ENCODE measurements around the gene C2. TPM values are rescaled to one million over a fixed set of nuclear protein-coding genes. Genes with fewer than 3 reads are reported as not detected.
A peak's percentile ranks its signal among the peaks of the same experiment; 100 is the strongest.

Gene C2
- total RNA-seq, 3 donors from 2014 or later: 10.2 to 54.2 (median 15.4) TPM

DNA sequence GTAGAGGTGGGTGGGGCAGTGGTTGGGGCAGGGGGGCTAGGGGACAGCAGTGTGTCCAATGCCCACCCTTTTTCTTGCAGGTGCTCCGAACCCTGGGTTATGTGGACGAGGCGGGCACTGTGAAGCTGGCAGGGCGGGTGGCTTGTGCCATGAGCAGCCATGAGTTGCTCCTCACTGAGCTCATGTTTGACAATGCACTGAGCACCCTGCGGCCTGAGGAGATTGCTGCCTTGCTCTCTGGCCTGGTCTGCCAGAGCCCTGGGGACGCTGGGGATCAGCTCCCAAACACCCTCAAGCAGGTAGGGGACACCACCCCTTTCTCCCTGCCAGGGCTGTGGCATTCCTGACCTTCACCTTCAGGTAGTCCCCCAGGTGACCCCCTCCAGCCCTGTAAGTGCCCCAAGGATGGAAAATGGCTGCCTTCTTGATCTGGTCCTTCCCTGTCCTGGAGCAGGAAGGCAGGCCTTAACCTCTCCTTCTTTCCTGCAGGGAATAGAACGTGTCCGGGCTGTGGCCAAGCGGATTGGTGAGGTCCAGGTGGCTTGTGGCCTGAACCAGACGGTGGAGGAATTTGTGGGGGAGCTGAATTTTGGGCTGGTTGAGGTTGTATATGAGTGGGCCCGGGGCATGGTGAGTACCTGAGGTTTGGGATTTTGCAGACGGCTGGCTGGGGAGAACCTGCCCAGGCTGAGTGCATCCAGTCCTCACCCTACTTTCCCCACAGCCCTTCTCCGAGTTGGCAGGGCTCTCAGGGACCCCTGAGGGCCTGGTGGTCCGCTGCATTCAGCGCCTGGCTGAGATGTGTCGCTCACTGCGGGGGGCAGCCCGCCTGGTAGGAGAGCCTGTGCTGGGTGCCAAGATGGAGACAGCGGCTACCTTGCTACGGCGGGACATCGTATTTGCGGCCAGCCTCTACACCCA, 41.5 kb downstream of the C2 start:
- Histone ChIP-seq H3K4me3 (no peak overlapping the region), H3K36me3 (no peaks in the 10 kb centered on the region)

DNA sequence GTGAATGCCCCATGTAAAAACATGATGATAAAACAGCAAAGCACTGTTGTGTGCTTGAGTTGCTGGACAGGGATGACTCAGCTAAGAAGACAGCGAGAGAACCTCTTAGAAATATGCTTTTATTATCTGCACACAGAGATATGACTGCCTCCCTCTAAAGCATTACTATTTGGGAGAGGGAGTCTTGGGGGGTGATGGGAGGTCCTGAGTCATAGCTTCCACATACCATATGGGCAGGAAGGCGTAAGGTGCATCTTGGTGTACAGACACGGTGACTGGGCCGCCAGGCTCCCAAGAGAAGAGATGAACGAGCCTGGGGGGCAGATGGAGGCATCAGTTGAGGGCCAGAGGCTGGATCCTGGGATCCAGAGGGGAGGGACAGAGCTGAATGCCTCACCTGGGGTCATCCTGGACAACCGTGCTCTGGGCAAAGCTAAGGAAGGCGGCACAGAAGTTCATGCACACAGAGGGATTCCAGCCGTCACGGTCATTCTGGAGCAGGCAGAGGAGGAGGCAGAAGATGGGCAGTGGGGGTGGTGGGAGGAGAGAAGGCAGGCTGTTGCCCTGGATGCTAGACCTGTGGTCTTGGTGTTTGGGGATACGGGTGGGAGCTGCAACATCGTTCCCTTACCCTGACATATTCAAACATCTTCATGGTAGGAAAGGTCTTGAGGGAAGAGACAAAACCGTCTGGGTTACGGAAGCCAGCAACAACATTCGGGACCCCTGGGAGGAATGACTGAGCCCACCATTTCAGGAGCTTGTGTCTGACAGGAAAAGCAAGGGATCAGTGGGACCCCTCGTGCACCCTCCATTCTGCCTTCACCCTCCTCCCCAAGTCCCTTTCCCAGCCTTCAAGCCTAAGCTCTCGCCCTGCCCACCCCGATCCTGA, 42.4 kb downstream of the C2 start:
- no peak for TF ChIP-seq POLR2AphosphoS5 (IDR thresholded peaks at IDR 0.05)
- TF ChIP-seq, protein P1, sequence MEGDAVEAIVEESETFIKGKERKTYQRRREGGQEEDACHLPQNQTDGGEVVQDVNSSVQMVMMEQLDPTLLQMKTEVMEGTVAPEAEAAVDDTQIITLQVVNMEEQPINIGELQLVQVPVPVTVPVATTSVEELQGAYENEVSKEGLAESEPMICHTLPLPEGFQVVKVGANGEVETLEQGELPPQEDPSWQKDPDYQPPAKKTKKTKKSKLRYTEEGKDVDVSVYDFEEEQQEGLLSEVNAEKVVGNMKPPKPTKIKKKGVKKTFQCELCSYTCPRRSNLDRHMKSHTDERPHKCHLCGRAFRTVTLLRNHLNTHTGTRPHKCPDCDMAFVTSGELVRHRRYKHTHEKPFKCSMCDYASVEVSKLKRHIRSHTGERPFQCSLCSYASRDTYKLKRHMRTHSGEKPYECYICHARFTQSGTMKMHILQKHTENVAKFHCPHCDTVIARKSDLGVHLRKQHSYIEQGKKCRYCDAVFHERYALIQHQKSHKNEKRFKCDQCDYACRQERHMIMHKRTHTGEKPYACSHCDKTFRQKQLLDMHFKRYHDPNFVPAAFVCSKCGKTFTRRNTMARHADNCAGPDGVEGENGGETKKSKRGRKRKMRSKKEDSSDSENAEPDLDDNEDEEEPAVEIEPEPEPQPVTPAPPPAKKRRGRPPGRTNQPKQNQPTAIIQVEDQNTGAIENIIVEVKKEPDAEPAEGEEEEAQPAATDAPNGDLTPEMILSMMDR (IDR thresholded peaks at IDR 0.05): no peak
- no peak for TF ChIP-seq POLR2A (IDR thresholded peaks at IDR 0.05)
- H3K9me3 ChIP-seq: no peaks in the 10 kb centered on the region
- peak overlapping the region; percentile 99 for H3K27ac ChIP-seq
- H3K4me3 ChIP-seq: no peak overlapping the region
- peaks cover 8 to 15% of the 10 kb centered on the region in 2 donors for H3K4me1 ChIP-seq
- intact Hi-C loops (cut with DNase I; ENCODE audit: low total_unique reads): loop anchor here (2.0 kb wide), 1 partner anchor 69 kb away; no protein-coding TSS in a partner anchor
- no peaks in the 10 kb centered on the region for H3K27me3 ChIP-seq
- DNase-seq (ENCODE audit: low spot score in 2 of 2): no peak
- H3K36me3 ChIP-seq: no peaks in the 10 kb centered on the region

More for the DNA sequence above, 41.5 kb downstream of the C2 start:
- H3K27ac ChIP-seq: no peak overlapping the region
- intact Hi-C loops (cut with DNase I; ENCODE audit: low total_unique reads): no loop called here
- no peaks in the 10 kb centered on the region for H3K9me3 ChIP-seq
- H3K27me3 ChIP-seq: no peaks in the 10 kb centered on the region
- TF ChIP-seq POLR2AphosphoS5 (IDR thresholded peaks at IDR 0.05) (no peak), POLR2A (IDR thresholded peaks at IDR 0.05) (no peak)
- TF ChIP-seq, protein P1 (IDR thresholded peaks at IDR 0.05): no peak
- peaks cover 8 to 15% of the 10 kb centered on the region in 2 donors for H3K4me1 ChIP-seq
- DNase-seq (ENCODE audit: low spot score in 2 of 2): no peak

DNA sequence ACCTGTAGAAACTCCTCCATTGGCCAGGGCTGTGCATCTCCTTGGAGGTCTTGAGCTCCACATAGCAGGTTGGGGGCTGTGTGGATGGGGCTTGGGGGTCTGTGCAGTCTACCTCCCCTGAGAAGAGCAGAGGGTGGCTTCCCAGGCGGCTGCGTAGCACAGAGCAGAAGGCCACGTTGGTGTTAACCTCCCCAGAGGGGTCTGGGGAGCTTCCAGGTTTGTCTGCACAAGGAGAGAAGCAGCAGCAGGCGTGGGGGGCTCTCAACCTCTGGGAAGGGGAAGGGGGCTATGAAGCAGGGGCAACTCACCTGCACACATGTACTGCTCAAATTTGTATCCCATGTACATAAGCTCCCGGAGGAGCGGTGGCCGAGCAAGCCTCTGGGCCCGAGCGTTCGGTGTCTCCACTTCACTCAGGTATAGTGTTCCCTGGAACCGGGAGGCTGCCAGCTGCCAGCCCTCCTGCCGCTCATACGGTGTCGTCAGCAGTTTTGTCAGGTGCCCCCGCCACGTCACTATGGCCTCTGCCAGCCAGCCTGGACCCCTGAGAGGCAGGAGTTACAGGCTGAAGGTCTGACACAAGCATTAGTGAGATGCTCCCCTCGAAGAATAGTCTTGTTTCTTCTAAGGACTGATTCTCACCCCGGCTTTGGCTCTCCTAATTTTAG, 43.2 kb downstream of the C2 start:
- no peaks in the 10 kb centered on the region for H3K36me3 ChIP-seq
- intact Hi-C loops (cut with DNase I; ENCODE audit: low total_unique reads): loop anchor here (2.0 kb wide), 1 partner anchor 70 kb away; no protein-coding TSS in a partner anchor

DNA sequence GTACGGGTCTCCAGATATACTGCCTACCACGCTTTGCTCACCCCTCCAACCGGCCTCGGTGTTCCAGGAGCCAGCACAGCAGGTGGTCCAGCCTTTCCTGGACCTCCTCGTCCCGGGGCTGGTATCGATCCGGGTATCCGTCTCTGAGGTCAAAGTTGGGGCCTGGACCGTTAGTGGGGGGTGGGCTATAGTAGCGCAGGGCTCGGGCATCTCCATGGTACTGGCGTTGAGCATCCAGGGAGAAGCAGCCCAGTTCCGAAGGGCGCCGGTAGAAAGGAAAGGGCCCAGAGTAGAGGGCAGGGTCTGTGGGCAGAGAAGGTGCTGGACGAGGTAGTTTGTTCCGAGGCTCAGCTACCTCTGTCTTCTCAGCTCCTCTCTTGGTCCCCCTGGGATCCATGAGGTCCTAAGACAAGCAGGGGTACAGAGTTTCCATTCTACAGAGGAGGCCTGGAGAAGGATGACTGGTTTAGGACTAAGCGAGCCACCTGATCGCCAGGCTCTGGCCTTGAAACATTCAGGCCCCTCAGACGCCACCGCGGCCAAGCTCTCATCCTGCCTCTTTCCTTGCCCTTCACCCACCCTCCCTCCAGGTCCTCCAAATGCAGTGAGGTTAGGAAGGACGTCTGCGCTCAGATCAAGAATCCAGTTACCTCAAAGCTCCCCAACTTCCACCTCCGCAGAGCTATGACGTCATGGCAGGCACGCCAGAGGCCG, 43.9 kb downstream of the C2 start:
- no peak for TF ChIP-seq POLR2A (IDR thresholded peaks at IDR 0.05)
- TF ChIP-seq, protein P1 (IDR thresholded peaks at IDR 0.05): no peak
- no peak for TF ChIP-seq POLR2AphosphoS5 (IDR thresholded peaks at IDR 0.05)
- Histone ChIP-seq H3K4me3 (peak overlapping the region; percentile 60 to 99 (median 73)), H3K27me3 (no peaks in the 10 kb centered on the region), H3K36me3 (no peaks in the 10 kb centered on the region), H3K4me1 (peaks cover 8 to 15% of the 10 kb centered on the region in 2 donors), H3K9me3 (no peaks in the 10 kb centered on the region), H3K27ac (peak overlapping the region; percentile 99)
- intact Hi-C loops (cut with DNase I; ENCODE audit: low total_unique reads): loop anchor here (2.0 kb wide), 1 partner anchor 71 kb away; no protein-coding TSS in a partner anchor
- DNase-seq (ENCODE audit: low spot score in 2 of 2): no peak

More for the DNA sequence above, 43.2 kb downstream of the C2 start:
- Histone ChIP-seq H3K27ac (peak overlapping the region; percentile 99), H3K9me3 (no peaks in the 10 kb centered on the region), H3K4me3 (peak overlapping the region; percentile 60 to 99 (median 73)), H3K4me1 (peaks cover 8 to 15% of the 10 kb centered on the region in 2 donors), H3K27me3 (no peaks in the 10 kb centered on the region)
- TF ChIP-seq POLR2A (IDR thresholded peaks at IDR 0.05): no peak
- TF ChIP-seq, protein P1 (IDR thresholded peaks at IDR 0.05): no peak
- TF ChIP-seq POLR2AphosphoS5 (IDR thresholded peaks at IDR 0.05): no peak
- no peak for DNase-seq (ENCODE audit: low spot score in 2 of 2)
